GM19240 (cell line): ENCODE measurements around the gene CNTN2.

ENCODE experiments used
- DNase-seq: peaks from one replicate; pipeline ENCODE4 v3.0.0; 2011; ENCODE audit warnings: low spot score; ENCODE audit not compliant: insufficient read length

CNTN2 gene

DNA sequence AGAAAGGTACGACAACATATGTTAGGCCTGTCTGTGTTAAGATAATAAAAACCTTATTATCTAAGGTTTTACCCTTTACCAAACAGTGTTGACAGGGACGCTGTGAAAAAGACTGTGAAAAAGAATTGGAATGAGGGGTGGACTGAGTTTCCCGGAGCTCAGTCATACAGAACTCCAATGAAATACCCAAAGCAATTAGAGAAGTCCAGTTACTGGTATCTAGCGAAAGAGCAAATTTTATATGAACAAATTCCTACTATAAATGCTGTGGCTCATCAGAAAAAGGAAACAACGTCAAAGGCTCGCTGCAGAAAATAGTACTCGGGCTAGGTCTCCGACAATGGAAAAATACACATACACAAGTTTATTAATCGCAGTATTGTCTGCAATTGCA lies 79.5 kb downstream of the CNTN2 start:
- DNase-seq = no peak

DNA sequence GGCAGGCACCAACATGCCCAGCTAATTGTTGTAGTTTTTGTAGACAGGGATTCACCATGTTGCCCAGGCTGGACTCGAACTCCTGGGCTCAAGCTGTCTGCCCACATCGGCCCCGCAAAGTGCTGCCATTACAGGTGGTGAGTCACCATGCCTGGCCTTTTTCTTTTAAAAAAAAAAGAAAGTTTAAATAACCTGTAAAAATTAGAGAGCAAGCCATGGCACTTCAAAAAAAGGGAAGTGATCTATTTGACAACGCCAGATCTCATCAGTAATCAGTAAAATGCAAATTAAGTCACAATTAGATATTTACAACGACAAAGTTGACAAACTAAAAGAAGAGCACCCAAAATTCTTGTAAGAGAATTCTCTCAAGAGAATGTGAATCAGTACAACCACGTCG lies 81.7 kb downstream of the CNTN2 start:
- DNase-seq = peak; percentile 11

DNA sequence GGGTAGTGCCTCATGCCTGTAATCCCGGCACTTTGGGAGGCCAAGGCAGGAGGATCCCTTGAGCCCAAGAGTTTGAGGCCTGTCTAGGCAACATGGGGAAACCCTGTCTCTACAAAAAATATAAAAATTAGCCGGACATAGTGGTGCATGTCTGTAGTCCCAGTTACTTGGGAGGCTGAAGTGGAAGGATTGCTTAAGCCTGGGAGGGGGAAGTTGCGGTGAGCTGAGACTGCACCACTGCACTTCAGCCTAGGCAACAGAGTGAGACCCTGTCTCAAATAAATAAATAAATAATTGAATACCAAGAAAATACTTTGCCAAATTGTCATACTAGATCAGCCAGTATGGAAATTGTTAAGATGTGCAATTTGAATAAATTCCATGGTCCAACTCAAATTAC lies 84.6 kb downstream of the CNTN2 start:
- no peak for DNase-seq
